NT2/D1 (cell line): ENCODE data around the gene LUC7L.
"Not testable (repeated sequence)": the region's sequence is repeated elsewhere in the genome, so short reads cannot be mapped to it uniquely, and the experiment has no call there.

Source experiments
- SUZ12 ChIP-seq: IDR thresholded peaks from 2 replicates; pipeline ENCODE4 v1.6.1; 2011; ENCODE audit not compliant: insufficient read length, insufficient read depth; ENCODE audit errors: extremely low read depth
- YY1 ChIP-seq: IDR thresholded peaks from 2 replicates; pipeline ENCODE4 v1.6.1; 2011; ENCODE audit not compliant: insufficient read length, insufficient read depth
- ZNF274 ChIP-seq: IDR thresholded peaks from 2 replicates; pipeline ENCODE4 v1.6.1; 2011; ENCODE audit warnings: mild to moderate bottlenecking, low read depth, low read length

GRCh38 chr16:267562-267961, 38.3 kb upstream of the LUC7L start:
- not testable (repeated sequence) for TF ChIP-seq YY1, ZNF274, SUZ12
